Upper lobe of left lung (tissue), 6 donors: Measurements from ENCODE around the gene SETDB1. TPM values are rescaled to one million over a fixed set of nuclear protein-coding genes. Genes with fewer than 3 reads are reported as not detected.

Experiments used
- ATAC-seq, 2 donors: fragments of 200-7000 bp; cut with Tn5 transposase; one replicate each; pipeline ENCODE4 v1.9.1; 2022; ENCODE audit warnings: mild to moderate bottlenecking in 2 of 2, moderate library complexity in 2 of 2; ENCODE audit not compliant: low FRiP score in 2 of 2
- DNase-seq, 2 donors: peaks; one replicate each; pipeline ENCODE4 v3.0.0-alpha.2; 2019 to 2020
- H3K27ac ChIP-seq, 4 donors: fragments of 200-600 bp; sonication (generic); one replicate each; pipeline ENCODE4 v1.5.1; 2016 to 2019
- H3K27me3 ChIP-seq, 4 donors: fragments of 200-600 bp; sonication (generic); one replicate each; pipeline ENCODE4 v1.5.1; 2017 to 2019
- H3K36me3 ChIP-seq, 4 donors: fragments of 200-600 bp; sonication (generic); one replicate each; pipeline ENCODE4 v1.5.1; 2016 to 2019
- H3K4me1 ChIP-seq, 4 donors: fragments of 200-600 bp; sonication (generic); one replicate each; pipeline ENCODE4 v1.5.1; 2018 to 2019
- H3K4me3 ChIP-seq, 4 donors: fragments of 200-600 bp; sonication (generic); one replicate each; pipeline ENCODE4 v1.5.1; 2017 to 2019; ENCODE audit warnings: mild to moderate bottlenecking in 2 of 4, moderate library complexity in 1 of 4
- H3K9me3 ChIP-seq, 4 donors: fragments of 200-600 bp; sonication (generic); one replicate each; pipeline ENCODE4 v1.5.1; 2018 to 2019
- CTCF ChIP-seq, 6 experiments: fragments of 450-650 bp in 4 of 6; fragments of 200-600 bp in 2 of 6; sonication (generic) in 2 of 6; IDR thresholded peaks; one replicate each; pipeline ENCODE4 v1.5.1; 2016 to 2019; ENCODE audit warnings: antibody characterized with exemption in 6 of 6
- EP300 ChIP-seq, 4 donors: sonication (generic); formaldehyde crosslinking; IDR thresholded peaks; one replicate each; pipeline ENCODE4 v1.5.1; 2017; ENCODE audit warnings: antibody characterized with exemption in 4 of 4, control low read depth in 2 of 4
- POLR2A ChIP-seq, 4 donors: fragments of 450-650 bp; IDR thresholded peaks; one replicate each; pipeline ENCODE4 v1.5.1; 2016 to 2017; ENCODE audit warnings: antibody characterized with exemption in 4 of 4, mild to moderate bottlenecking in 2 of 4
- POLR2AphosphoS5 ChIP-seq, 2 donors: sonication (generic); formaldehyde crosslinking; IDR thresholded peaks; one replicate each; pipeline ENCODE4 v1.5.1; 2017; ENCODE audit warnings: antibody characterized with exemption in 2 of 2
- WGBS, 2 donors: methylation state at CpG; one replicate each; pipeline ENCODE4 v1.1.5; 2017 to 2018; 5-methylcytosine and 5-hydroxymethylcytosine counted together
- total RNA-seq, 6 donors: library from RNA; depleted of rRNA in 4 of 6; stranded (reverse); fragments of >200 nt in 4 of 6; gene quantifications; one replicate each; pipeline versions ENCODE4 v1.1.0 to v1.2.1, GENCODE V29; 2016 to 2021
- donor health status: DM: no; HTN: no; CAD: no; lungs with moderate emphysema.
- donor health status: DM: no; HTN: yes; CAD: no; lungs with severe emphysema.

SETDB1 gene
- total RNA-seq, 6 donors from 2014 or later: 26.8 to 88.0 (median 40.3) TPM

- Histone ChIP-seq H3K9me3 (no peaks in the 10 kb centered on the region), H3K27ac (no peak overlapping the region), H3K27me3 (no peaks in the 10 kb centered on the region), H3K36me3 (peaks cover 28 to 95% (median 62%) of the 10 kb centered on the region in 4 donors), H3K4me1 (no peaks in the 10 kb centered on the region), H3K4me3 (no peak overlapping the region)
- 93 to 96% methylated on average over 3 of the region's 3 CpGs for WGBS, 2 donors
- no peak for TF ChIP-seq POLR2A (IDR thresholded peaks at IDR 0.05)
- no peak for TF ChIP-seq EP300 (IDR thresholded peaks at IDR 0.05)
- TF ChIP-seq POLR2AphosphoS5 (IDR thresholded peaks at IDR 0.05): no peak
- no peak for TF ChIP-seq CTCF (IDR thresholded peaks at IDR 0.05)
- ATAC-seq: no peak
- DNase-seq: no peak
Observed at GRCh38 chr1:150954708-150955107, 28.5 kb downstream of the SETDB1 start.

- Histone ChIP-seq H3K9me3 (no peaks in the 10 kb centered on the region), H3K27me3 (no peaks in the 10 kb centered on the region), H3K4me1 (no peaks in the 10 kb centered on the region), H3K4me3 (no peak overlapping the region), H3K36me3 (peaks cover 32 to 95% (median 63%) of the 10 kb centered on the region in 4 donors), H3K27ac (no peak overlapping the region)
- ATAC-seq (no peak), DNase-seq (no peak)
- TF ChIP-seq POLR2A (IDR thresholded peaks at IDR 0.05) (no peak), EP300 (IDR thresholded peaks at IDR 0.05) (no peak), CTCF (IDR thresholded peaks at IDR 0.05) (no peak), POLR2AphosphoS5 (IDR thresholded peaks at IDR 0.05) (no peak)
Observed at GRCh38 chr1:150955280-150955679, 29.1 kb downstream of the SETDB1 start.

- H3K36me3 ChIP-seq: peaks cover 25 to 95% (median 61%) of the 10 kb centered on the region in 4 donors
- H3K27me3 ChIP-seq: no peaks in the 10 kb centered on the region
- 97 to 98% methylated on average over 11 of the region's 11 CpGs for WGBS, 2 donors
- no peak for TF ChIP-seq EP300 (IDR thresholded peaks at IDR 0.05)
- ATAC-seq (no peak), DNase-seq (peak in 1 of 2 donors; percentile 12)
- H3K27ac ChIP-seq: no peak overlapping the region
- no peaks in the 10 kb centered on the region for H3K4me1 ChIP-seq
- H3K9me3 ChIP-seq: no peaks in the 10 kb centered on the region
- no peak overlapping the region for H3K4me3 ChIP-seq
Observed at GRCh38 chr1:150957666-150958065, 31.5 kb downstream of the SETDB1 start.

GRCh38 chr1:150960646-150961045 lies 34.5 kb downstream of the SETDB1 start:
- peaks cover 42 to 95% (median 67%) of the 10 kb centered on the region in 4 donors for H3K36me3 ChIP-seq
- DNase-seq: peak in 1 of 2 donors; percentile 8

GRCh38 chr1:150961756-150962155 lies 35.6 kb downstream of the SETDB1 start:
- no peaks in the 10 kb centered on the region for H3K27me3 ChIP-seq
- peaks cover 52 to 98% (median 79%) of the 10 kb centered on the region in 4 donors for H3K36me3 ChIP-seq
- TF ChIP-seq POLR2A (IDR thresholded peaks at IDR 0.05) (no peak), POLR2AphosphoS5 (IDR thresholded peaks at IDR 0.05) (no peak), EP300 (IDR thresholded peaks at IDR 0.05) (no peak), CTCF (IDR thresholded peaks at IDR 0.05) (no peak)
- no peaks in the 10 kb centered on the region for H3K4me1 ChIP-seq
- no peak for DNase-seq
- H3K4me3 ChIP-seq: no peak overlapping the region
- H3K9me3 ChIP-seq: no peaks in the 10 kb centered on the region
- 64 to 65% methylated on average over 4 of the region's 4 CpGs for WGBS, 2 donors
- no peak for ATAC-seq
- H3K27ac ChIP-seq: no peak overlapping the region

More at GRCh38 chr1:150960646-150961045, 34.5 kb downstream of the SETDB1 start:
- ATAC-seq: no peak
- Histone ChIP-seq H3K4me3 (no peak overlapping the region), H3K27me3 (no peaks in the 10 kb centered on the region), H3K27ac (no peak overlapping the region), H3K4me1 (no peaks in the 10 kb centered on the region), H3K9me3 (no peaks in the 10 kb centered on the region)
- TF ChIP-seq POLR2AphosphoS5 (IDR thresholded peaks at IDR 0.05) (no peak), CTCF (IDR thresholded peaks at IDR 0.05) (no peak), POLR2A (IDR thresholded peaks at IDR 0.05) (no peak), EP300 (IDR thresholded peaks at IDR 0.05) (no peak)
- WGBS, 2 donors: 97 to 98% methylated on average over 3 to 7 of the region's 7 CpGs
